SK-N-SH treated with all-trans-retinoic acid at 6 μM for 48 hours (cell line): Measurements from ENCODE around the gene PURB.
A peak's percentile ranks its signal among the peaks of the same experiment; 100 is the strongest.
"Not testable (repeated sequence)": the region's sequence is repeated elsewhere in the genome, so short reads cannot be mapped to it uniquely, and the experiment has no call there.

Source experiments
- ATAC-seq: fragments of 200-7000 bp; cut with Tn5 transposase; 3 replicates; pipeline ENCODE4 v1.9.1; 2020; ENCODE audit warnings: mild to moderate bottlenecking, moderate library complexity
- ARNTL ChIP-seq: fragments of 450-650 bp; formaldehyde crosslinking; IDR thresholded peaks from 2 replicates; pipeline ENCODE4 v1.5.0; 2020; ENCODE audit warnings: low read depth, mild to moderate bottlenecking, moderate library complexity, borderline replicate concordance
- CSDC2 ChIP-seq: fragments of 250-450 bp; sonication (Bioruptor Pico); IDR thresholded peaks from 2 replicates; pipeline ENCODE4 v1.5.0; 2020; ENCODE audit warnings: mild to moderate bottlenecking, moderate library complexity
- CSRNP3 ChIP-seq: fragments of 250-450 bp; sonication (Bioruptor Pico); IDR thresholded peaks from 2 replicates; pipeline ENCODE4 v1.5.1; 2021; ENCODE audit warnings: mild to moderate bottlenecking, moderate library complexity
- ESRRG ChIP-seq: fragments of 250-450 bp; sonication (Bioruptor Pico); IDR thresholded peaks from 2 replicates; pipeline ENCODE4 v1.6.1; 2021; ENCODE audit warnings: mild to moderate bottlenecking
- GLIS3 ChIP-seq: fragments of 250-450 bp; sonication (Bioruptor Pico); IDR thresholded peaks from 2 replicates; pipeline ENCODE4 v1.5.0; 2020; ENCODE audit warnings: mild to moderate bottlenecking, moderate library complexity
- ISL1 ChIP-seq: fragments of 250-450 bp; sonication (Bioruptor Pico); IDR thresholded peaks from 2 replicates; pipeline ENCODE4 v2.1.2; 2022; ENCODE audit warnings: mild to moderate bottlenecking, moderate library complexity
- OSR1 ChIP-seq: fragments of 250-450 bp; sonication (Bioruptor Pico); IDR thresholded peaks from 2 replicates; pipeline ENCODE4 v1.8.0; 2022; ENCODE audit warnings: moderate library complexity, mild to moderate bottlenecking, inconsistent platforms
- PPARA ChIP-seq: fragments of 250-450 bp; sonication (Bioruptor Pico); IDR thresholded peaks from 2 replicates; pipeline ENCODE4 v1.5.0; 2020; ENCODE audit warnings: mild to moderate bottlenecking, borderline replicate concordance
- RARB ChIP-seq: fragments of 250-450 bp; sonication (Bioruptor Pico); IDR thresholded peaks from 2 replicates; pipeline ENCODE4 v1.8.0; 2021; ENCODE audit warnings: mild to moderate bottlenecking, moderate library complexity
- SNAI2 ChIP-seq: fragments of 250-450 bp; sonication (Bioruptor Pico); IDR thresholded peaks from 2 replicates; pipeline ENCODE4 v1.5.0; 2020; ENCODE audit warnings: mild to moderate bottlenecking, moderate library complexity
- TOX ChIP-seq: fragments of 250-450 bp; sonication (Bioruptor Pico); IDR thresholded peaks from 2 replicates; pipeline ENCODE4 v1.8.0; 2021; ENCODE audit warnings: mild to moderate bottlenecking, moderate library complexity, borderline replicate concordance
- TSHZ2 ChIP-seq: fragments of 250-450 bp; sonication (Bioruptor Pico); IDR thresholded peaks from 2 replicates; pipeline ENCODE4 v1.5.0; 2020; ENCODE audit warnings: mild to moderate bottlenecking, moderate library complexity
- ZC3H10 ChIP-seq: fragments of 250-450 bp; sonication (Bioruptor Pico); IDR thresholded peaks from 2 replicates; pipeline ENCODE4 v1.5.1; 2021; ENCODE audit warnings: mild to moderate bottlenecking, moderate library complexity
- ZFP3 ChIP-seq: fragments of 250-450 bp; sonication (Bioruptor Pico); IDR thresholded peaks from 2 replicates; pipeline ENCODE4 v1.5.0; 2020; ENCODE audit warnings: mild to moderate bottlenecking, moderate library complexity
- ZFP30 ChIP-seq: fragments of 450-650 bp; formaldehyde crosslinking; IDR thresholded peaks from 2 replicates; pipeline ENCODE4 v1.5.0; 2022; ENCODE audit warnings: mild to moderate bottlenecking, moderate library complexity
- ZNF565 ChIP-seq: fragments of 450-650 bp; formaldehyde crosslinking; conservative IDR thresholded peaks from 2 replicates; pipeline ENCODE4 v1.5.0; 2020; ENCODE audit warnings: low read depth, mild to moderate bottlenecking, moderate library complexity
- ZNF70 ChIP-seq: fragments of 450-650 bp; formaldehyde crosslinking; IDR thresholded peaks from 2 replicates; pipeline ENCODE4 v1.5.0; 2020; ENCODE audit warnings: mild to moderate bottlenecking, moderate library complexity
- TF ChIP-seq, protein P1 (sequence below): fragments of 250-450 bp; sonication (Bioruptor Pico); IDR thresholded peaks from 2 replicates; pipeline ENCODE4 v1.8.0; 2020; ENCODE audit warnings: mild to moderate bottlenecking, moderate library complexity, borderline replicate concordance
- TF ChIP-seq, protein P2 (sequence below): fragments of 250-450 bp; sonication (Bioruptor Pico); IDR thresholded peaks from 2 replicates; pipeline ENCODE4 v1.8.0; 2021; ENCODE audit warnings: low read depth, mild to moderate bottlenecking, moderate library complexity, borderline replicate concordance
- TF ChIP-seq, protein P3 (sequence below): fragments of 250-450 bp; sonication (Bioruptor Pico); IDR thresholded peaks from 2 replicates; pipeline ENCODE4 v1.5.1; 2020; ENCODE audit warnings: low read depth, mild to moderate bottlenecking, moderate library complexity

PURB gene

GRCh38 chr7:44885394-44886317, at the start of gene PURB:
Gene PURB, minus strand, starts transcription at chr7:44885530. Its CDS starts 182 bp downstream, at chr7:44885348.
- TF ChIP-seq ZFP3 (0 out of 2 replicates have a peak, but pooled peaks have one; percentile 21), ZNF565 (CRISPR knock-in tag) (no peak), GLIS3 (CRISPR knock-in tag) (peak; percentile 16; the same call in 1 of the 2 replicates), ESRRG (CRISPR knock-in tag) (no peak), SNAI2 (peak; percentile 32; the same call in 1 of the 2 replicates), CSDC2 (0 out of 2 replicates have a peak, but pooled peaks have one; percentile 58)
- ATAC-seq = peak; percentile 78

- TF ChIP-seq CSRNP3 = no peak
- no peak for TF ChIP-seq ZNF565 (CRISPR knock-in tag)
- TF ChIP-seq PPARA = no peak
- TF ChIP-seq ZFP30 (CRISPR knock-in tag) = no peak
- TF ChIP-seq ZC3H10 = no peak
- TF ChIP-seq, protein P1, sequence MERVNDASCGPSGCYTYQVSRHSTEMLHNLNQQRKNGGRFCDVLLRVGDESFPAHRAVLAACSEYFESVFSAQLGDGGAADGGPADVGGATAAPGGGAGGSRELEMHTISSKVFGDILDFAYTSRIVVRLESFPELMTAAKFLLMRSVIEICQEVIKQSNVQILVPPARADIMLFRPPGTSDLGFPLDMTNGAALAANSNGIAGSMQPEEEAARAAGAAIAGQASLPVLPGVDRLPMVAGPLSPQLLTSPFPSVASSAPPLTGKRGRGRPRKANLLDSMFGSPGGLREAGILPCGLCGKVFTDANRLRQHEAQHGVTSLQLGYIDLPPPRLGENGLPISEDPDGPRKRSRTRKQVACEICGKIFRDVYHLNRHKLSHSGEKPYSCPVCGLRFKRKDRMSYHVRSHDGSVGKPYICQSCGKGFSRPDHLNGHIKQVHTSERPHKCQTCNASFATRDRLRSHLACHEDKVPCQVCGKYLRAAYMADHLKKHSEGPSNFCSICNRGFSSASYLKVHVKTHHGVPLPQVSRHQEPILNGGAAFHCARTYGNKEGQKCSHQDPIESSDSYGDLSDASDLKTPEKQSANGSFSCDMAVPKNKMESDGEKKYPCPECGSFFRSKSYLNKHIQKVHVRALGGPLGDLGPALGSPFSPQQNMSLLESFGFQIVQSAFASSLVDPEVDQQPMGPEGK (CRISPR knock-in tag) = no peak
- no peak for TF ChIP-seq TSHZ2 (CRISPR knock-in tag)
- TF ChIP-seq, protein P2, sequence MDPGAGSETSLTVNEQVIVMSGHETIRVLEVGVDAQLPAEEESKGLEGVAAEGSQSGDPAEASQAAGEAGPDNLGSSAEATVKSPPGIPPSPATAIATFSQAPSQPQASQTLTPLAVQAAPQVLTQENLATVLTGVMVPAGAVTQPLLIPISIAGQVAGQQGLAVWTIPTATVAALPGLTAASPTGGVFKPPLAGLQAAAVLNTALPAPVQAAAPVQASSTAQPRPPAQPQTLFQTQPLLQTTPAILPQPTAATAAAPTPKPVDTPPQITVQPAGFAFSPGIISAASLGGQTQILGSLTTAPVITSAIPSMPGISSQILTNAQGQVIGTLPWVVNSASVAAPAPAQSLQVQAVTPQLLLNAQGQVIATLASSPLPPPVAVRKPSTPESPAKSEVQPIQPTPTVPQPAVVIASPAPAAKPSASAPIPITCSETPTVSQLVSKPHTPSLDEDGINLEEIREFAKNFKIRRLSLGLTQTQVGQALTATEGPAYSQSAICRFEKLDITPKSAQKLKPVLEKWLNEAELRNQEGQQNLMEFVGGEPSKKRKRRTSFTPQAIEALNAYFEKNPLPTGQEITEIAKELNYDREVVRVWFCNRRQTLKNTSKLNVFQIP (CRISPR knock-in tag) = no peak
- no peak for TF ChIP-seq ARNTL
- TF ChIP-seq, protein P3, sequence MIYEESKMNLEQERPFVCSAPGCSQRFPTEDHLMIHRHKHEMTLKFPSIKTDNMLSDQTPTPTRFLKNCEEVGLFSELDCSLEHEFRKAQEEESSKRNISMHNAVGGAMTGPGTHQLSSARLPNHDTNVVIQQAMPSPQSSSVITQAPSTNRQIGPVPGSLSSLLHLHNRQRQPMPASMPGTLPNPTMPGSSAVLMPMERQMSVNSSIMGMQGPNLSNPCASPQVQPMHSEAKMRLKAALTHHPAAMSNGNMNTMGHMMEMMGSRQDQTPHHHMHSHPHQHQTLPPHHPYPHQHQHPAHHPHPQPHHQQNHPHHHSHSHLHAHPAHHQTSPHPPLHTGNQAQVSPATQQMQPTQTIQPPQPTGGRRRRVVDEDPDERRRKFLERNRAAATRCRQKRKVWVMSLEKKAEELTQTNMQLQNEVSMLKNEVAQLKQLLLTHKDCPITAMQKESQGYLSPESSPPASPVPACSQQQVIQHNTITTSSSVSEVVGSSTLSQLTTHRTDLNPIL = no peak
- TF ChIP-seq ESRRG (CRISPR knock-in tag) = no peak
- TF ChIP-seq ZFP3 = no peak
- TF ChIP-seq ZNF70 = no peak
- TF ChIP-seq SNAI2 = no peak
- no peak for TF ChIP-seq GLIS3 (CRISPR knock-in tag)
- TF ChIP-seq RARB = no peak
- TF ChIP-seq OSR1 (CRISPR knock-in tag) = no peak
- TF ChIP-seq ISL1 (CRISPR knock-in tag) = no peak
- no peak for ATAC-seq
Measured at GRCh38 chr7:44935016-44935415, 49.7 kb upstream of the PURB start.

DNA sequence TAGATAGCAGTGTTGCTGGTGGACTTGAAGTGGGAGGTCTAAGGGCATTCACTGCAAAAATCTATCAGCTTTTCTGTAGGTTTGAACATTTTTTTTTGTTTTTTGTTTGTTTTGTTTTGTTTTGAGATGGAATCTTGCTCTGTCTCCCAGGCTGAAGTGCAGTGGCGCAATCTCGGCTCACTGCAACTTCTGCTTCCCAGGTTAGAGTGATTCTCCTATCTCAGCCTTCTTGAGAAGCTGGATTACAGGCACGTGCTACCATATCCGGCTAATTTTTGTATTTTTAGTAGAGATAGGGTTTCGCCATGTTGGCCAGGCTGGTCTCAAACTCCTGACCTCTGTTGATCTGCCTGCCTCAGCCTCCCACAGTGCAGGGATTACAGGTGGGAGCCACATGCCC, 49.2 kb upstream of the PURB start:
- not testable (repeated sequence) for ATAC-seq

- ATAC-seq = no peak
- TF ChIP-seq ZFP3 (no peak), GLIS3 (CRISPR knock-in tag) (no peak), TOX (CRISPR knock-in tag) (no peak)
- TF ChIP-seq, protein P1 (CRISPR knock-in tag) = no peak
Measured at GRCh38 chr7:44930921-44931320, 45.6 kb upstream of the PURB start.
